Activated CD4-positive, CD25-positive, alpha-beta regulatory T cell treated with anti-CD3 and anti-CD28 coated beads, Interleukin-2, amount 50 U/mL, for 72 hours (primary cell): ENCODE data around the gene SHROOM3.

ENCODE experiments used
- DNase-seq: peaks from one replicate; pipeline ENCODE4 v3.0.0; 2021

SHROOM3 gene

DNA sequence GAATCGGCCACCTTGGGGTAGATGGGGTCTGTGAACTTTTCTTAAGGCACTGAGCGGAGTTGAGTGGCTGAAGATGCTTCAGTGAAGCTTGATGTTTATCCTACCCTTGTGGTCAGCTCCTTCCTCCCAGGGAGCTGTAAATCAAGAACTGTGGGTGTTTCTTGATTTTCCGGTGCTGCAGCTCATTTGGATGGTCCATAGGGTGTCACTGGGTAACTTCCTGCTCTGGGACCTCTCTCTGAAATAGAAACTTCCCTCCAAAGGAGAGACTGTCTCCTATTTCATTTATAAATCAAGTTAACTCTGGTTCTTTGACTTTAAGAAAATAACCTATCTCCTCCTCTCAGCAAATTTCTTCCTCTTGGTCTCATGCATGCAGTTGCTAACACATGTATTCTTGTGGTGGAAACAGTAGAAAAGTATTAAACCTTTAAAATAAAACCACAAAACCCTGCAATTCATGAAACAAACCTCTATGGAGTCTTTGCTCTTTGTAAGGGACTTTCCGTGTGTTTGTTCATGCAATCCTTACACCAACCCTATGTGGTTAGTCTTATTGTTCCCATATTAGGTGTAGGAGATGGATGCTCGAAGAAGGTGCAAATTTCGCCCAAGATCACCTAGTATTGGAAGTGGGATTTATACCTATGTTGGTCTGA, 110.3 kb downstream of the SHROOM3 start:
- DNase-seq = no peak

- DNase-seq = no peak
Observed at GRCh38 chr4:76546327-76546726, 111.3 kb downstream of the SHROOM3 start.

DNA sequence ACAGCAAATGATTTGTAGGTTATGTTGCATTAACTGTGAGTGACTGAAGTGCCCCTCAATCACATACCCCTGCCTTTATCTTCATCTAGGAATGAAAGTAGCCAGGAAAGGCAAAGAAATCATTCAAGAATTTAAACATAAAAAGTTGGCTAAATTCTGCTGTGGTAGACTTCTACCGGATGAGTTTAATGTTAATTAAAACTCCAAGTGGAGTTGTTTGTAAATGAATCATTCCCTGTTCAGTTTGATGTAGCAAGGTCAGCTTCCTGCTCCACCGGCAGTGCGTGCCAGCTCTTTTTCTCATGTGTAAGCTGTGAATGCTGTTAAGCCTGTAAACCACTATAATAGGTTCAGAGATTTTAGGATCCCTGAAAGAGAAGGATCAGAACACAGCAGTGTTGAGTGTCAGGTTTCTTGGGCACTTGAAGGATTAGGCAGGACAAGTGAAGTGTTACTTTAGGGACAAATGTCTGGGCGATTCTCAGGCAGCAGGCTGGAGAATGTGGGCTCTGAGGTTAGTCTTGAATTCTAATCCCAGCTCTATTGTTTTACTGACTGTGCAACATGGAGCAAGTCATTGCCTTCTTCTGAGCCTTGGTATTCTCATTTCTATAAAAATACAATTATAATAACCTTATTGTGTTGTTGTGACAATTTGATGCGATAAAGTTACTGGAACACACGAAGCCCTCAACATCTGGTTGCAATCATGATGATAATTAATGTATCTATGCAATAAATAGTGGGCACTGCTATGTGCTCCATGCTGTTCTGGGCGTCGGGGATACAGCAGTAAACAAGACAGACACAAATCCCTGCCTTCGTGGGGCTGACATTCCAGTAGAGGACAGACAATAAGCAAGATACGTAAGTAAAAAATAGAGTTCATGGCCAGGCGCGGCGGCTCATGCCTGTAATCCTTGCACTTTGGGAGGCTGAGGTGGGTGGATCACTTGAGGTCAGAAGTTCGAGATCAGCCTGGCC, 112.0 kb downstream of the SHROOM3 start:
- DNase-seq = no peak

DNA sequence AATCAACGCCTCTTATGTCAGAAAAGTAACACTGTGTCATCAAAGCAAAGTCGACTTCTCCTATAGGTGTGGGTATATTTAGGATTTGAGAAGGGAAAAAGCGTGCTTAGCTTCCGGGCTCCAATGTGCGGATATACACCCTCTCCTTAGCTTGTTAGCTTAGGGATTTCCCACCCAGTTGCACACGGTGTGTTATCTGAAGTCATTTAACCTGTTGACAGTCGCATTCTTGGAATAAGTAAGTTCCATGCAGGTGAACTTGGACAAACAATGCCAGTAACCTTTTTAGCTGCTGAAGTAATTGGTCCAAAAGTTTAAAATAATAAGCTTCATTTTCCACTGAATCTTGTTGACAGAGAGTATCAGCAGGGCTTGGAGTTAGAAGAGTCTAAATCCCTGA, 113.7 kb downstream of the SHROOM3 start:
- DNase-seq = no peak

GRCh38 chr4:76549765-76550164, 114.7 kb downstream of the SHROOM3 start:
- no peak for DNase-seq

DNA sequence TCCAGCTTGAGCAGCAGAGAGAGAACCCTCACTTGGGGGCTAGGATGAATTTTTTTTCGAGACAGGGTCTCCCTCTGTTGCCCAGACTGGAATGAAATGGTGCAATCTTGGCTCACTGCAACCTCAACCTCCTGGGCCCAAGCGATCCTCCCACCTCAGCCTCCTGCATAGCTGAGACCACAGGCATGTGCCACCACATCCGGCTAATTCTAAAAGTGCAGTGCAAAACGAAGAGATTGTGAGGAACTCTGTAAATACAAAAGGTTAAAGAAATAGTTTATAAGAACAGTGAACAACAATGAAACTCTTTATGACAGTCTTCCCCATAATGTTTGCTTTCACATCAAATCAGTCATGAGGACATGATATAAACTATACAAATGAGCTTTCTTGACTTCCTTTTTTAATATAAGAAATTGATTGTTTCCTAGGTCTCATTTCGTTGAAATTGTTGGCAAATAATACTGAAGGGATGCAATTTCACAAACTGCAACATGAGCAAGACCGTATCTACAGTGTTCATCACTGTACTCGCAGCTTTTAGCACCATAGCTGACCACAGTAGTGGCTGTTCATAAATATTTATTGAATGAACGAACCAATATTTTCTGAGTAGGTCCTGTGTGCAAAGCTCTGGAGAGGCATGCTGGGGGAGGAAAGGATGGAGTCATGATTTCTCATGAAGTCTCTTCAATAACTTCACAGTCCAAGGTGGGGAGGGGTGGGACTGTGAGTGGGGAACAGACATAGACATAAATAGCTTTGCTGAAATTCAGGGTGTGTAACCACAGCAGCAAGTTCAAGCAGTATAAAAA, 116.1 kb downstream of the SHROOM3 start:
- DNase-seq = no peak

DNA sequence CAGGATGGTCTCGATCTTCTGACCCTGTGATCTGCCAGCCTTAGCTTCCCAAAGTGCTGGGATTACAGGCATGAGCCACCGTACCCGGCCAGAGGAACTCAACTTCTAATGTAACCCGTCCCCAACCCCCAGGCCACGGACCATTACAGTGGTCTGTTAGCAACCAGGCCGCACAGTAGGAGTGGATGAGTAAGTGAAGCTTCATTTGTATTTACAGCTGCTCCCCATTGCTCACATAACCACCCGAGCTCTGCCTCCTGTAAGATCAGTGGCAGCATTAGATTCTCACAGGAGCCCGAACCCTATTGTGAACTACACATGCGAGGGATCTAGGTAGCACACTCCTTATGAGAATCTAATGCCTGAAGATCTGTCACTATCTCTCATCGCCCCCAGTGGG, 119.6 kb downstream of the SHROOM3 start:
- no peak for DNase-seq

DNA sequence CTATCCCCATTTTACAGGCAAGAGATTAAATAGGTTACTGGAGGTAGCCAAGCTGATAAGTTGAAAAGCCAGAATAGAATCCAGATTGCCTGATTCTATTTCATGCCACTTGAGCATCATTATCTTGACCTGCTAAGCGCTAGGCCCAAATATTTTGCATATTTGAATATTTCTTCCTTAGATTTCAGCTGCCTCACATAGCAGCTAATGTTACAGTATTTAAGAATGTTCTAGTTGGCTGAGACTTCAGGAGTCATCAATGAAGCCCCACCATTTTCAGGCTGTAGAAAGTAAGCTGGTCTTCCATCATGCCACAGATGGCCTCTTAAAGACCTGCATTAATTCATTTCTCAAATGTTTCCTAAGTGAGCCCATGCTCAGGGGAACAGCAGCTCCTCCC, 121.4 kb downstream of the SHROOM3 start:
- DNase-seq = no peak

GRCh38 chr4:76558396-76559235, 123.6 kb downstream of the SHROOM3 start:
- no peak for DNase-seq

- no peak for DNase-seq
Observed at GRCh38 chr4:76559236-76560071, 124.4 kb downstream of the SHROOM3 start.

DNA sequence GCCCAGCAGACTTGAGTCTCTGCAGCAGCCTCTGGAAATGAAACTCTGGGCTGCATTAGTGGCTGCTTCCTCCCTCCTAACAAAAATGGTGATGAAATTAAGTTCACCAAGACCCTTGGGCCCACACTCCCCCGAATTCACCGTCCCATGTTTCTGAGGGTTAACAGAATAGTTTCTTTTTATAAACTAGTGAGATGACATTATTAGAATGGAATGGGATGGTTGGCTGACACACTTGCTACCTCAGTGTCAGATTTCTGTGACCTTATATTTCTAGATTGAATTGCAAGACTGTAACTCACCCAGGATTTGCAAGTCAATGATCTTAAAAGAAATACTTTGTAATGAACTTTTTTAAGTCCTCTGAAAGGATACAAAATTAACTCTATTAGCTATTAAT, 127.1 kb downstream of the SHROOM3 start:
- DNase-seq = no peak

- DNase-seq = no peak
Observed at GRCh38 chr4:76562836-76563453, 127.9 kb downstream of the SHROOM3 start.

- no peak for DNase-seq
Observed at GRCh38 chr4:76563454-76564122, 128.6 kb downstream of the SHROOM3 start.

- DNase-seq = no peak
Observed at GRCh38 chr4:76564123-76564915, 129.3 kb downstream of the SHROOM3 start.

DNA sequence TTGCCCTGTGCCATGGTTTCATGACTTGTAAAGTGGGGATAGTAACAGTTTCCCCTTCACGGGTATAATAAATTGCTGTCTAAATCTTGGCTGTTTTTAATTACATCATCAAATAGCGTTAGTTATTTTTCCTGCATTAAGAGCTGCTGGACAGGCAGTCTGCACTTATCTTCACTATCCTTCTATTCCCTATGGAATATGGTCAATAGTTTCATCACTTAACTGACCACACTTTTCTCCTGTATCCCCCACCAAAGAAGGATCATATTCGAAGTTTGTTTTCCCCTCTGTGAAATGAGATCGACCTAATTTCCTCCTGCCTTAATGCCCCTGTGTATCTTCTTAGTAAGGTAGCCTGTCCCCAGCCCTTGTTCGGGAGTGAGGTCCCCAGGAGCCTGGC, 133.2 kb downstream of the SHROOM3 start:
- no peak for DNase-seq

GRCh38 chr4:76569225-76569624, 134.2 kb downstream of the SHROOM3 start:
- no peak for DNase-seq

- no peak for DNase-seq
Observed at GRCh38 chr4:76569706-76570105, 134.7 kb downstream of the SHROOM3 start.

- DNase-seq = no peak
Observed at GRCh38 chr4:76570141-76570973, 135.3 kb downstream of the SHROOM3 start.

DNA sequence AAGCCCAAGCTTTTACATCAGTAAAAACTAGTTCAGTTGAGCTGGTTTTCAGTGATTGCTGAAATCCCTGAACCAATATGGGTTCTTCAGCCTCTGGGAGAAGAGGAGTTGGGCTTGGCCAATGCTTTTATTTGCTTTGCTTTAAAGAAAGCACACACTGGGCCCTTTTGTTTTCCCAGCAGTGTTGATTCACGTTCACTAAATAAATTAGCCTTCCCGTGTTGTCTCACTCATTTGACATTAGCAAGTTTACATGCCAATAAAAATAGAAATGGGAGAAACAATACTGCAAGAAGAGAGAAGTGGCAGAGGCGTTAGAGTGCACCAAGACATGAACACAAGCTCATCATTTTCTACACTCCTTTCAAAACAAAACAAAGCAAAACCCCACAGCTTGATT, 136.2 kb downstream of the SHROOM3 start:
- DNase-seq = no peak
